Measurements from ENCODE around the gene FCER2. TPM values are rescaled to one million over a fixed set of nuclear protein-coding genes. Genes with fewer than 3 reads are reported as not detected.

The FCER2 gene
- total and polyA plus RNA-seq, 8 donors: 0.48 to 1.5 TPM; not detected in 6

DNA sequence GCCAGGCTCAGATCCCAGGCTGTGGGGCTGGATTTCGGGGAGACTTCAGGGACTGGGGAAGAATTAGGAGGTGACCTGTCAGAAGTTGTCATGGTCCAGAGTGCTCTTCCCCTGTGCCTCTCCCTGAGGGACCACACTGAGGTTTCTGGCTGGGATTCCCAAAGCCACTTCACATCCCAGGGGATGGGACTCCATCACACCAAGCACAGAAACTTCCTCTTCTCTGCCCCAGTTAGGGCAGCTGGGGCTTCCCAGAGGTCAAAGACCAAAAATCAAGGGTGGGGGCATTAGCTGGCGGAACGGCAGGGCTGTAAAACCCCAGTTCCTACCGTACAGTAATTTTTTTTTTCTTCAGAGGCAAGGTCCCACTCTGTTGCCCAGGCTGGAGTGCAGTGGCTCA, 7.4 kb downstream of the FCER2 start:
- no peaks in the 10 kb centered on the region for H3K36me3 ChIP-seq
- DNase-seq: no peak
- no peak overlapping the region for H3K4me3 ChIP-seq
- intact Hi-C loops (cut with DNase I; ENCODE audit: low total_unique reads): no loop called here
- 48 to 64% (median 59%) methylated on average over 4 of the region's 4 CpGs for WGBS, 5 donors
- H3K27ac ChIP-seq: no peak overlapping the region
- no peaks in the 10 kb centered on the region for H3K4me1 ChIP-seq
- no peaks in the 10 kb centered on the region for H3K9me3 ChIP-seq
- H3K27me3 ChIP-seq: peaks cover 4 to 53% (median 33%) of the 10 kb centered on the region in 3 donors
- TF ChIP-seq, protein P1, sequence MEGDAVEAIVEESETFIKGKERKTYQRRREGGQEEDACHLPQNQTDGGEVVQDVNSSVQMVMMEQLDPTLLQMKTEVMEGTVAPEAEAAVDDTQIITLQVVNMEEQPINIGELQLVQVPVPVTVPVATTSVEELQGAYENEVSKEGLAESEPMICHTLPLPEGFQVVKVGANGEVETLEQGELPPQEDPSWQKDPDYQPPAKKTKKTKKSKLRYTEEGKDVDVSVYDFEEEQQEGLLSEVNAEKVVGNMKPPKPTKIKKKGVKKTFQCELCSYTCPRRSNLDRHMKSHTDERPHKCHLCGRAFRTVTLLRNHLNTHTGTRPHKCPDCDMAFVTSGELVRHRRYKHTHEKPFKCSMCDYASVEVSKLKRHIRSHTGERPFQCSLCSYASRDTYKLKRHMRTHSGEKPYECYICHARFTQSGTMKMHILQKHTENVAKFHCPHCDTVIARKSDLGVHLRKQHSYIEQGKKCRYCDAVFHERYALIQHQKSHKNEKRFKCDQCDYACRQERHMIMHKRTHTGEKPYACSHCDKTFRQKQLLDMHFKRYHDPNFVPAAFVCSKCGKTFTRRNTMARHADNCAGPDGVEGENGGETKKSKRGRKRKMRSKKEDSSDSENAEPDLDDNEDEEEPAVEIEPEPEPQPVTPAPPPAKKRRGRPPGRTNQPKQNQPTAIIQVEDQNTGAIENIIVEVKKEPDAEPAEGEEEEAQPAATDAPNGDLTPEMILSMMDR (IDR thresholded peaks at IDR 0.05): no peak
- TF ChIP-seq POLR2A (IDR thresholded peaks at IDR 0.05) (no peak), POLR2AphosphoS5 (IDR thresholded peaks at IDR 0.05) (no peak), EP300 (IDR thresholded peaks at IDR 0.05) (no peak)

DNA sequence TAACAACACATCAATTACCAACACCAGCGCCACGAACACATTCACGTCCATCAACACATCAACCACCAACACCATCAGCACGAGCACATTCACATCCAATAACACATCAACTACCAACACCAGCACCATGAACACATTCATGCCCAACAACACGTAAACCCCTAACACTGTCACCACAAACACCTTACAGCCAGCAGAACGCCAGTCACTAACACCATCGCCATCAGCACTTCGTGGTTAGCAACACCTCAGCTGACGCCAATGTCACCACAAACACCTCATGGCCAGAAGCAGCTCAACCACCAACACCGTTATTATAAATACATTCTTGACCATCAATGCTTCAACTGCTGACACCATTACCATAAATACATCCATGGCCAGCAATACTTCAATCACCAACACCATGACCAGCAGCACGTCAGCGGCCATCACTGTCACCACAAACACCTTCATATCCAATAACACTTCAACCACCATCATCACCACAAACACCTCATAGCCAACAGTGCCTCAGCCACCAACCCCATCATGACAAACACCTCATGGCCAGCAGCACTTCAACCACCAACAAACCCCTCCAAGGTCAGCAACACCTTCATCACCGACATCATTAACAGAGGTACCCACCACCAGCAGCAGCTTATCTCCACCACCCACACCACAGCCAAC, 9.4 kb downstream of the FCER2 start:
- DNase-seq: no peak
- no peak for TF ChIP-seq EP300 (IDR thresholded peaks at IDR 0.05)
- TF ChIP-seq POLR2AphosphoS5 (IDR thresholded peaks at IDR 0.05): no peak
- no peak for TF ChIP-seq POLR2A (IDR thresholded peaks at IDR 0.05)
- TF ChIP-seq, protein P1 (IDR thresholded peaks at IDR 0.05): no peak
- H3K4me3 ChIP-seq: no peak overlapping the region
- 68 to 78% (median 70%) methylated on average over 13 of the region's 13 CpGs for WGBS, 5 donors
- H3K9me3 ChIP-seq: no peaks in the 10 kb centered on the region
- intact Hi-C loops (cut with DNase I; ENCODE audit: low total_unique reads): no loop called here
- no peaks in the 10 kb centered on the region for H3K36me3 ChIP-seq
- H3K27me3 ChIP-seq: peaks cover 0 to 43% (median 20%) of the 10 kb centered on the region in 3 donors
- no peak overlapping the region for H3K27ac ChIP-seq
- no peaks in the 10 kb centered on the region for H3K4me1 ChIP-seq

DNA sequence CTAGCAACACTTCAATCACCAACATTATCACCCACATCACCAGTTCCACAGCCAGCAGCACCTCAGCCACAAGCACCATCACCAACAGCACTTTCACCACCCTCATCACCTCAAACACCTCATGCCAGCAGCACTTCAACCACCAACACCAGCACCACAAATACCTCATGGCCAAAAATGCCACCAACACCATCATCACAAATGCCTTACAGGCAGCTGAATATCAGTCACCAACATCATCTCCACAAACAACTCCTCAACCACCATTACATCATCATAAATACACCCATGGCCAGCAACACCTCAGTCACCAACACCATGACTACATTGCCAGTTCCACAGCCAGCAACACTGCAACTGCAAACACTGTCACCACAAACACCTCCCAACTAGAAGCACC, 10.4 kb downstream of the FCER2 start:
- intact Hi-C loops (cut with DNase I; ENCODE audit: low total_unique reads): no loop called here
- Histone ChIP-seq H3K36me3 (no peaks in the 10 kb centered on the region), H3K4me1 (no peaks in the 10 kb centered on the region), H3K9me3 (no peaks in the 10 kb centered on the region), H3K27me3 (peaks cover 0 to 33% (median 10%) of the 10 kb centered on the region in 3 donors), H3K4me3 (no peak overlapping the region), H3K27ac (no peak overlapping the region)
- TF ChIP-seq, protein P1 (IDR thresholded peaks at IDR 0.05): no peak
- TF ChIP-seq POLR2A (IDR thresholded peaks at IDR 0.05) (no peak), POLR2AphosphoS5 (IDR thresholded peaks at IDR 0.05) (no peak), EP300 (IDR thresholded peaks at IDR 0.05) (no peak)
- DNase-seq: no peak

DNA sequence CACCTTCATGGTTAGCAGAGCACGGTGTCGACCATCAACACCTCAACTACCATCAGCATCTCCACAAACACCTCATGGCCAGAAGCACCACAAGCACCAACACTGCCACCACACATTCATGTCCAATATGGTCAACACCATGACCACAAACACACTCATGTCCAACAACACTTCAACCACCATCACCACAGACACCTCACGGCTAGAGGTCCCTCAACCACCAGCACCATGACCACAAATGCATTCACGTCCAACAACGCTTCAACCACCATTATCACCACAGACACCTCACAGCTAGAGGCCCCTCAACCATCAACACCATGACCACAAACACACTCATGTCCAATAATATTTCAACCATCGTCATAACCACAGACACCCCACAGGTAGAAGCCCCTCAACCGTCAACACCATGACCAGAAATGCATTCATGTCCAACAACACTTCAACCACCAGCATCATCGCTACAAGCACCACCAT, 11.1 kb downstream of the FCER2 start:
- H3K4me3 ChIP-seq: no peak overlapping the region
- no peaks in the 10 kb centered on the region for H3K4me1 ChIP-seq
- H3K9me3 ChIP-seq: no peaks in the 10 kb centered on the region
- WGBS, 5 donors: 68 to 83% (median 74%) methylated on average over 8 of the region's 8 CpGs
- H3K36me3 ChIP-seq: no peaks in the 10 kb centered on the region
- TF ChIP-seq EP300 (IDR thresholded peaks at IDR 0.05) (no peak), POLR2AphosphoS5 (IDR thresholded peaks at IDR 0.05) (no peak), POLR2A (IDR thresholded peaks at IDR 0.05) (no peak)
- TF ChIP-seq, protein P1 (IDR thresholded peaks at IDR 0.05): no peak
- no peak overlapping the region for H3K27ac ChIP-seq
- no peak for DNase-seq
- intact Hi-C loops (cut with DNase I; ENCODE audit: low total_unique reads): no loop called here
- H3K27me3 ChIP-seq: peaks cover 0 to 30% (median 7%) of the 10 kb centered on the region in 3 donors
